ENCODE measurements around the gene APOBEC2.

The APOBEC2 gene

GRCh38 chr6:41040101-41040939 lies 12.7 kb upstream of the APOBEC2 start:
- H2AFZ ChIP-seq (ENCODE audit: low read depth, low read length) = no peak overlapping the region
- no peak for DNase-seq
- TF ChIP-seq CTCF (IDR thresholded peaks at IDR 0.05; ENCODE audit: borderline replicate concordance, extremely low read depth, low read length, poor library complexity, severe bottlenecking) = no peak
- TF ChIP-seq EZH2 (IDR thresholded peaks at IDR 0.05; ENCODE audit: borderline replicate concordance, low read depth, low read length, severe bottlenecking) = no peak

GRCh38 chr6:41040940-41041536 lies 12.0 kb upstream of the APOBEC2 start:
- Histone ChIP-seq H4K20me1 (ENCODE audit: insufficient read depth, low read length) (no peaks in the 10 kb centered on the region), H3K27ac (ENCODE audit: low read length) (no peak overlapping the region), H3K4me2 (ENCODE audit: insufficient read depth, low read length) (no peak overlapping the region), H3K9ac (ENCODE audit: low read depth, low read length) (no peak overlapping the region), H3K4me1 (ENCODE audit: insufficient read depth, low read length) (no peaks in the 10 kb centered on the region), H3K4me3 (ENCODE audit: low read depth in 1 of 2, low read length in 2 of 2) (no peak overlapping the region), H3K27me3 (ENCODE audit: insufficient read depth, low read length, poor library complexity) (no peaks in the 10 kb centered on the region), H3K79me2 (ENCODE audit: insufficient read depth, low read length) (no peaks in the 10 kb centered on the region), H3K9me3 (ENCODE audit: insufficient read depth, low read length, severe bottlenecking) (no peaks in the 10 kb centered on the region), H2AFZ (ENCODE audit: low read depth, low read length) (no peak overlapping the region), H3K36me3 (ENCODE audit: insufficient read depth, low read length) (no peaks in the 10 kb centered on the region)
- DNase-seq (no peak), ATAC-seq (ENCODE audit: insufficient read depth, low read depth) (no peak)
- TF ChIP-seq EZH2 (IDR thresholded peaks at IDR 0.05; ENCODE audit: borderline replicate concordance, low read depth, low read length, severe bottlenecking) (no peak), CTCF (IDR thresholded peaks at IDR 0.05; ENCODE audit: borderline replicate concordance, extremely low read depth, low read length, poor library complexity, severe bottlenecking) (no peak)

More at GRCh38 chr6:41040101-41040939, 12.7 kb upstream of the APOBEC2 start:
- no peaks in the 10 kb centered on the region for H3K4me1 ChIP-seq (ENCODE audit: insufficient read depth, low read length)
- H3K27me3 ChIP-seq (ENCODE audit: insufficient read depth, low read length, poor library complexity) = no peaks in the 10 kb centered on the region
- H3K4me3 ChIP-seq (ENCODE audit: low read depth in 1 of 2, low read length in 2 of 2) = no peak overlapping the region
- no peak for ATAC-seq (ENCODE audit: insufficient read depth, low read depth)
- H3K27ac ChIP-seq (ENCODE audit: low read length) = no peak overlapping the region
- no peaks in the 10 kb centered on the region for H4K20me1 ChIP-seq (ENCODE audit: insufficient read depth, low read length)
- no peaks in the 10 kb centered on the region for H3K79me2 ChIP-seq (ENCODE audit: insufficient read depth, low read length)
- no peaks in the 10 kb centered on the region for H3K9me3 ChIP-seq (ENCODE audit: insufficient read depth, low read length, severe bottlenecking)
- no peak overlapping the region for H3K9ac ChIP-seq (ENCODE audit: low read depth, low read length)
- H3K36me3 ChIP-seq (ENCODE audit: insufficient read depth, low read length) = no peaks in the 10 kb centered on the region
- no peak overlapping the region for H3K4me2 ChIP-seq (ENCODE audit: insufficient read depth, low read length)

- no peaks in the 10 kb centered on the region for H3K27me3 ChIP-seq (ENCODE audit: insufficient read depth, low read length, poor library complexity)
- H4K20me1 ChIP-seq (ENCODE audit: insufficient read depth, low read length) = no peaks in the 10 kb centered on the region
- no peaks in the 10 kb centered on the region for H3K79me2 ChIP-seq (ENCODE audit: insufficient read depth, low read length)
- no peaks in the 10 kb centered on the region for H3K4me1 ChIP-seq (ENCODE audit: insufficient read depth, low read length)
- no peaks in the 10 kb centered on the region for H3K36me3 ChIP-seq (ENCODE audit: insufficient read depth, low read length)
- no peak for DNase-seq
- H3K9ac ChIP-seq (ENCODE audit: low read depth, low read length) = no peak within 1 kb of the TSS
- ATAC-seq (ENCODE audit: insufficient read depth, low read depth) = no peak
- H3K4me3 ChIP-seq (ENCODE audit: low read depth in 1 of 2, low read length in 2 of 2) = no peak within 1 kb of the TSS
- no peak within 1 kb of the TSS for H2AFZ ChIP-seq (ENCODE audit: low read depth, low read length)
- H3K9me3 ChIP-seq (ENCODE audit: insufficient read depth, low read length, severe bottlenecking) = no peaks in the 10 kb centered on the region
- H3K4me2 ChIP-seq (ENCODE audit: insufficient read depth, low read length) = no peak within 1 kb of the TSS
- H3K27ac ChIP-seq (ENCODE audit: low read length) = no peak within 1 kb of the TSS
- no peak for TF ChIP-seq CTCF (IDR thresholded peaks at IDR 0.05; ENCODE audit: borderline replicate concordance, extremely low read depth, low read length, poor library complexity, severe bottlenecking)
- no peak for TF ChIP-seq EZH2 (IDR thresholded peaks at IDR 0.05; ENCODE audit: borderline replicate concordance, low read depth, low read length, severe bottlenecking)
Measured at GRCh38 chr6:41042226-41043055, 10.6 kb upstream of the APOBEC2 start, which contains the start of gene TSPO2. Gene TSPO2 (plus strand): TSS chr6:41042467. CDS start chr6:41042986, 519 bp downstream.
